Caco-2 (cell line): Measurements from ENCODE around the gene THG1L. TPM values are rescaled to one million over a fixed set of nuclear protein-coding genes. Genes with fewer than 3 reads are reported as not detected.

ENCODE experiments used
- BruUV-seq: library from RNA; stranded (reverse); fragments of 400-500 nt; replicated peaks from 2 replicates; lab custom pipeline; 2021; lab: Mats Ljungman, UMichigan
- CTCF ChIA-PET: fragments of 300-600 bp; sonication (Branson Sonifier 250); formaldehyde crosslinking; loops from one replicate; lab custom pipeline; 2022; ENCODE audit warnings: antibody characterized with exemption; lab: Charles Lee
- POLR2A ChIA-PET: fragments of 300-600 bp; sonication (Branson Sonifier 250); formaldehyde crosslinking; loops from one replicate; lab custom pipeline; 2022; ENCODE audit warnings: antibody characterized with exemption; lab: Charles Lee
- DNase-seq, 2 experiments: peaks; one replicate each; pipeline versions ENCODE4 v3.0.0 to v3.0.0-alpha.2; 2020 to 2022
- H3K27me3 ChIP-seq: replicated peaks from 2 replicates; pipeline ENCODE4 v1.6.0; 2011; ENCODE audit warnings: low read length; ENCODE audit not compliant: control insufficient read depth, insufficient read depth
- H3K36me3 ChIP-seq: 2 replicates; pipeline ENCODE4 v1.5.1; 2011; ENCODE audit warnings: low read length; ENCODE audit not compliant: control insufficient read depth, insufficient read depth
- H3K4me1 ChIP-seq: fragments of 250-450 bp; sonication (Bioruptor Pico); 2 replicates; pipeline ENCODE4 v1.5.1; 2020; ENCODE audit warnings: mild to moderate bottlenecking
- H3K4me3 ChIP-seq: 2 replicates; pipeline ENCODE4 v1.5.1; 2011; ENCODE audit warnings: low read depth, mild to moderate bottlenecking, control low read depth, low read length
- H3K9me3 ChIP-seq: fragments of 250-450 bp; sonication (Bioruptor Pico); 2 replicates; pipeline ENCODE4 v1.5.1; 2020; ENCODE audit warnings: mild to moderate bottlenecking, moderate library complexity
- H3K27ac Mint-ChIP-seq: one replicate; pipeline ENCODE4 v1.8.0; 2022; ENCODE audit warnings: mixed read lengths; ENCODE audit not compliant: unreplicated experiment
- H3K27me3 Mint-ChIP-seq: one replicate; pipeline ENCODE4 v1.8.0; 2022; ENCODE audit warnings: mixed read lengths; ENCODE audit not compliant: insufficient read depth, unreplicated experiment
- H3K36me3 Mint-ChIP-seq: one replicate; pipeline ENCODE4 v1.8.0; 2022; ENCODE audit warnings: mild to moderate bottlenecking, mixed read lengths; ENCODE audit not compliant: insufficient read depth, unreplicated experiment
- H3K4me1 Mint-ChIP-seq: one replicate; pipeline ENCODE4 v1.8.0; 2022; ENCODE audit warnings: low read depth, mixed read lengths; ENCODE audit not compliant: unreplicated experiment
- H3K4me3 Mint-ChIP-seq: one replicate; pipeline ENCODE4 v1.8.0; 2022; ENCODE audit warnings: mild to moderate bottlenecking, moderate library complexity, mixed read lengths; ENCODE audit not compliant: unreplicated experiment
- H3K9me3 Mint-ChIP-seq: one replicate; pipeline ENCODE4 v1.8.0; 2022; ENCODE audit warnings: mixed read lengths; ENCODE audit not compliant: unreplicated experiment
- intact Hi-C: fragments of 100-400 bp; cut with micrococcal nuclease; formaldehyde crosslinking; loops from one replicate; pipeline ENCODE4 v1.10.0; 2022; ENCODE audit not compliant: unreplicated experiment
- total RNA-seq: library from RNA; stranded (reverse); gene quantifications from 2 replicates; pipeline ENCODE4 v1.2.3, GENCODE V29; 2022
- TF ChIP-seq, protein P1 (sequence below), 2 experiments: fragments of 200-600 bp in 1 of 2; IDR thresholded peaks; 1 replicate in 1 of 2; 2 replicates in 1 of 2; pipeline versions ENCODE4 v1.5.1 to v1.8.0; 2011 to 2022; ENCODE audit warnings: antibody characterized with exemption in 1 of 2, control low read depth in 1 of 2, inconsistent platforms in 1 of 2, low read depth in 1 of 2, low read length in 1 of 2, mild to moderate bottlenecking in 1 of 2, moderate library complexity in 1 of 2; ENCODE audit not compliant: insufficient read depth in 1 of 2, severe bottlenecking in 1 of 2, unreplicated experiment in 1 of 2

Gene THG1L
- total RNA-seq, 1 experiment from 2014 or later, result 19.8 TPM

DNA sequence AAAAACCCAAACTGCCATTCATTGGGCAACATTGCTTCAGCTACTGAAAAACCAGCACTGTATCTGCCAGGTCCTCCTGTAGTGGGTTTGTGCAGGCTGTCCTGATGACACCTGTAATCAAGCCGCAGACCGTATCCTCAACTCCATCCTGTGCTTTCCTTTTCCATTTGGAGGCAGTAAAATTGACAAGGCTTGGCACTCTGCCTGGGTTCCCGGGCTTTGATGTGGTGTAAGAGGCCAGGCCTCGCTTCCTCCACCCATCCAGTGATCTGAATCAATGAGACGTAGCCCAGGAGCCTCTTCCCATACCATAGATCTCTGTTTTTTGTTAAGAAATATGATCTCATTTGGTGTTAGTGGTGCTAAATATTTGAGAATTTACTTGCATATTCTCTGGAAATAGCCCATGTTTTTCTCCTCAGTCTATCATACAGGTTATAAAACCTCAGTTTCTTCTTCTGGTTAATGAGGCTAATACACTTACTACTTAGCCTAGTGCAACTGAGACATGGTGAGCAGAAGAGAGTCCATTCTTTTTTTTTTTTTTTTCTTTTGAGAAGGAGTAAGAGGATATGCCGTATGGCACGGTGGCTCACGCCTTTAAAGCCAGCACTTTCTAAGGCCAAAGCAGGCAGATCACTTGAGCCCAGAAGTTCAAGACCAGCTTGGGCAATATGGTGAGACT is 47.0 kb downstream of the THG1L start:
- Mint-ChIP-seq H3K36me3 (peaks cover 6% of the 10 kb centered on the region), H3K9me3 (no peaks in the 10 kb centered on the region), H3K27me3 (no peaks in the 10 kb centered on the region), H3K27ac (no peak overlapping the region), H3K4me1 (no peaks in the 10 kb centered on the region), H3K4me3 (no peak overlapping the region)
- no peaks in the 10 kb centered on the region for H3K9me3 ChIP-seq
- TF ChIP-seq, protein P1, sequence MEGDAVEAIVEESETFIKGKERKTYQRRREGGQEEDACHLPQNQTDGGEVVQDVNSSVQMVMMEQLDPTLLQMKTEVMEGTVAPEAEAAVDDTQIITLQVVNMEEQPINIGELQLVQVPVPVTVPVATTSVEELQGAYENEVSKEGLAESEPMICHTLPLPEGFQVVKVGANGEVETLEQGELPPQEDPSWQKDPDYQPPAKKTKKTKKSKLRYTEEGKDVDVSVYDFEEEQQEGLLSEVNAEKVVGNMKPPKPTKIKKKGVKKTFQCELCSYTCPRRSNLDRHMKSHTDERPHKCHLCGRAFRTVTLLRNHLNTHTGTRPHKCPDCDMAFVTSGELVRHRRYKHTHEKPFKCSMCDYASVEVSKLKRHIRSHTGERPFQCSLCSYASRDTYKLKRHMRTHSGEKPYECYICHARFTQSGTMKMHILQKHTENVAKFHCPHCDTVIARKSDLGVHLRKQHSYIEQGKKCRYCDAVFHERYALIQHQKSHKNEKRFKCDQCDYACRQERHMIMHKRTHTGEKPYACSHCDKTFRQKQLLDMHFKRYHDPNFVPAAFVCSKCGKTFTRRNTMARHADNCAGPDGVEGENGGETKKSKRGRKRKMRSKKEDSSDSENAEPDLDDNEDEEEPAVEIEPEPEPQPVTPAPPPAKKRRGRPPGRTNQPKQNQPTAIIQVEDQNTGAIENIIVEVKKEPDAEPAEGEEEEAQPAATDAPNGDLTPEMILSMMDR (IDR thresholded peaks at IDR 0.05; ENCODE audit: insufficient read depth in 1 of 2, low read depth in 1 of 2, low read length in 1 of 2, severe bottlenecking in 1 of 2, unreplicated experiment in 1 of 2), result no peak
- no peak for DNase-seq
- H3K4me3 ChIP-seq, result no peak overlapping the region
- no peaks in the 10 kb centered on the region for H3K4me1 ChIP-seq
- ChIA-PET POLR2A (no interaction called here), CTCF (no interaction called here)
- no peaks in the 10 kb centered on the region for H3K27me3 ChIP-seq
- intact Hi-C loops, result no loop called here
- no TSS peak for BruUV-seq
- no peaks in the 10 kb centered on the region for H3K36me3 ChIP-seq

DNA sequence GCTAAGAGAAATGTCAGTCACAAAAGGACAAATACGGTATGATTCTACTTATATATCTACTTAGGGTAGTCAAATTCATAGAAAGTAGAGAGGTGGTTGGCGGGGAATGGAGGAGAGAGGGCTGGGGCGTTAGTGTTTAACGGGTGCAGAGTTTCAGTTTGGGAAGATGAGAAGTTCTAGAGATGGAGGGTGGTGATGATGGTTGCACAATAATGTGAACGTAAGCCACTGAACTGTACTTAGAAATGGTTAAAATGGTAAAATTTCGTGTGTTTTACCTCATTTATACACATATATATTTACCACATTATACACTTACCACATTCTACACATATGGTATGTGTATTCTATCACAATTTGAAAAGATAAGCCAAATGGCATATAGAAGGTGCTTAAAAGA is 48.0 kb downstream of the THG1L start:
- no peak for DNase-seq
- intact Hi-C loops, result no loop called here
- Mint-ChIP-seq H3K9me3 (no peaks in the 10 kb centered on the region), H3K27me3 (no peaks in the 10 kb centered on the region), H3K4me1 (no peaks in the 10 kb centered on the region), H3K36me3 (peaks cover 9% of the 10 kb centered on the region), H3K4me3 (no peak overlapping the region), H3K27ac (no peak overlapping the region)
- no TSS peak for BruUV-seq
- no peaks in the 10 kb centered on the region for H3K27me3 ChIP-seq
- H3K4me1 ChIP-seq, result no peaks in the 10 kb centered on the region
- H3K36me3 ChIP-seq, result no peaks in the 10 kb centered on the region
- TF ChIP-seq, protein P1 (IDR thresholded peaks at IDR 0.05; ENCODE audit: insufficient read depth in 1 of 2, low read depth in 1 of 2, low read length in 1 of 2, severe bottlenecking in 1 of 2, unreplicated experiment in 1 of 2), result no peak
- H3K4me3 ChIP-seq, result no peak overlapping the region
- CTCF ChIA-PET, result no interaction called here
- H3K9me3 ChIP-seq, result no peaks in the 10 kb centered on the region
- POLR2A ChIA-PET, result no interaction called here

GRCh38 chr5:157785801-157786200 is 54.6 kb downstream of the THG1L start:
- Histone ChIP-seq H3K27me3 (no peaks in the 10 kb centered on the region), H3K36me3 (peaks cover 3% of the 10 kb centered on the region), H3K9me3 (no peaks in the 10 kb centered on the region), H3K4me3 (no peak overlapping the region), H3K4me1 (no peaks in the 10 kb centered on the region)
- Mint-ChIP-seq H3K4me3 (no peak overlapping the region), H3K9me3 (no peaks in the 10 kb centered on the region), H3K4me1 (no peaks in the 10 kb centered on the region), H3K36me3 (peaks cover 46% of the 10 kb centered on the region), H3K27me3 (no peaks in the 10 kb centered on the region), H3K27ac (no peak overlapping the region)
- TF ChIP-seq, protein P1 (IDR thresholded peaks at IDR 0.05; ENCODE audit: insufficient read depth in 1 of 2, low read depth in 1 of 2, low read length in 1 of 2, severe bottlenecking in 1 of 2, unreplicated experiment in 1 of 2), result no peak
- ChIA-PET CTCF (interaction anchor here (0.6 kb wide), 1 partner anchor 23 kb away, joined by 3 read pairs; no protein-coding TSS in a partner anchor), POLR2A (no interaction called here)
- no peak for DNase-seq
- BruUV-seq, result no TSS peak
- intact Hi-C loops, result no loop called here

Other genes starting within 250 kb of the THG1L start
- 62.9 and 69.4 TPM in 2 replicates for gene ADAM19, start 155.6 kb upstream of the THG1L start, total RNA-seq
- 2.9 and 3.1 TPM in 2 replicates for gene SOX30, start 79.0 kb upstream of the THG1L start, total RNA-seq
- gene C5orf52, start 59.9 kb upstream of the THG1L start, total RNA-seq, result not detected in 2 replicates
- gene LSM11, start 12.3 kb downstream of the THG1L start, total RNA-seq, result 6.8 and 7.7 TPM in 2 replicates
- gene CLINT1, start 127.7 kb downstream of the THG1L start, total RNA-seq, result 85.4 and 88.7 TPM in 2 replicates